ENCODE data around the gene AVPI1. TPM values are rescaled to one million over a fixed set of nuclear protein-coding genes. Genes with fewer than 3 reads are reported as not detected.

AVPI1 gene
- total and polyA plus RNA-seq, 2 experiments from 2014 or later = 7.4 to 7.6 TPM

DNA sequence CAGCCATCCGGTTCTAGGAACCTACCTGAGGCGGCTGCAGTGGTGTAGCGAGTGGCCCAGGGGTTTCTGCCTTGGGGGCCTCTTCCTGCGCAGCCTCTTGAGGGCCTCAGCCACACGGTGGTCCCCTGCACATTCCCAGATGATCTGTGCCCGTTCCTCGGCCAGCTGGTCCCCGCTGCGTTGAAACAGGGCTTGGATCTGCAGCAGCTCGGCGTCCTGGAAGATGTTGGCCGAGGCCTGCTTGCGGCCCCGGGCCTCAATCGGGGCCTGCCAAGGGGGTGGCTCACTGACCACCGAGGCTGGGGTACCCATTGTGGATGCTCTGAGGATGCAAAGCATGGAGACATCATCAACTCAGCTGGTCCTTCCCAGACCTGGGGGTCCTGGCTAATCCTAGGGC is 7.4 kb downstream of the AVPI1 start (continued):
- TF ChIP-seq, protein P1, sequence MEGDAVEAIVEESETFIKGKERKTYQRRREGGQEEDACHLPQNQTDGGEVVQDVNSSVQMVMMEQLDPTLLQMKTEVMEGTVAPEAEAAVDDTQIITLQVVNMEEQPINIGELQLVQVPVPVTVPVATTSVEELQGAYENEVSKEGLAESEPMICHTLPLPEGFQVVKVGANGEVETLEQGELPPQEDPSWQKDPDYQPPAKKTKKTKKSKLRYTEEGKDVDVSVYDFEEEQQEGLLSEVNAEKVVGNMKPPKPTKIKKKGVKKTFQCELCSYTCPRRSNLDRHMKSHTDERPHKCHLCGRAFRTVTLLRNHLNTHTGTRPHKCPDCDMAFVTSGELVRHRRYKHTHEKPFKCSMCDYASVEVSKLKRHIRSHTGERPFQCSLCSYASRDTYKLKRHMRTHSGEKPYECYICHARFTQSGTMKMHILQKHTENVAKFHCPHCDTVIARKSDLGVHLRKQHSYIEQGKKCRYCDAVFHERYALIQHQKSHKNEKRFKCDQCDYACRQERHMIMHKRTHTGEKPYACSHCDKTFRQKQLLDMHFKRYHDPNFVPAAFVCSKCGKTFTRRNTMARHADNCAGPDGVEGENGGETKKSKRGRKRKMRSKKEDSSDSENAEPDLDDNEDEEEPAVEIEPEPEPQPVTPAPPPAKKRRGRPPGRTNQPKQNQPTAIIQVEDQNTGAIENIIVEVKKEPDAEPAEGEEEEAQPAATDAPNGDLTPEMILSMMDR (conservative IDR thresholded peaks at IDR 0.05; ENCODE audit: low read depth in 2 of 2) = no peak
- TF ChIP-seq, protein P2, sequence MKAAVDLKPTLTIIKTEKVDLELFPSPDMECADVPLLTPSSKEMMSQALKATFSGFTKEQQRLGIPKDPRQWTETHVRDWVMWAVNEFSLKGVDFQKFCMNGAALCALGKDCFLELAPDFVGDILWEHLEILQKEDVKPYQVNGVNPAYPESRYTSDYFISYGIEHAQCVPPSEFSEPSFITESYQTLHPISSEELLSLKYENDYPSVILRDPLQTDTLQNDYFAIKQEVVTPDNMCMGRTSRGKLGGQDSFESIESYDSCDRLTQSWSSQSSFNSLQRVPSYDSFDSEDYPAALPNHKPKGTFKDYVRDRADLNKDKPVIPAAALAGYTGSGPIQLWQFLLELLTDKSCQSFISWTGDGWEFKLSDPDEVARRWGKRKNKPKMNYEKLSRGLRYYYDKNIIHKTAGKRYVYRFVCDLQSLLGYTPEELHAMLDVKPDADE (IDR thresholded peaks at IDR 0.05) = no peak

DNA sequence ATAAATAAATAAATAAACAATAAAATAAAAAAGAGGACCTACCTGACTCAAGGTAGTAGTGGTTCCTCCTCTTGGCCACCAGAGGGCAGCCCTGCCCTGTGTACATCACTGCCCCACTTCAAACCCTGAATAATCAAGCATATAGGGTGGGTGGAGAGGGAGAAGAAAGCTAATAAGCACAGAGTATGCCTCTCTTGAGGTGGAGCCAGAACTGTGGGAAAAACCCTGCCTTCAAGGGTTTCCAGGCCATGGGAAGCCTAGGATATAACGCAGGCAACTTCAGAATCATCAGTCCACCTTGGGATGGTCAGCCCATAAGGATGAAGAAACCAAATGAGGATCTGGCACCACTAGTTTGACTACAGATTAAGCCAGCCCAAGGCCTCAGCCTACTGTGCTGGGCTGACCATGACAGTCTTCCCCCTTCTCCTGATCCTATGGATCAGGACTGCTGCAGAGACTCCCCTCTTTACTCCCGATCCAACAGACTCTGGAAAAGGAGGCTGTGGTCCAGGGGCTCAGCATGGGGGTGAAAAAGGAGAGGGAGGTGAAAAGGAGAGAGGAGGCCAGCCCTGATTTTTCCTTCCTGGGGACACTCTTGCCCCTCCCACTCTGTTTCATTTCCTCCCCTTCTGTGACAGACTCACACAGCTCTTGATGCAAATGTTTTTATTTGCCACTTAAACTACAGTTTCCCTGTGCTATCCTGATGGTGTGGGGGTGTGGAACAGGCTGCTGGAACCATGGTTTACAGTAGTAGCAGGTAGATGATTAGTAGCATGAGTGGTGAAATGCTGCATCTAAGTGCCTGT is 10.1 kb downstream of the AVPI1 start:
- H3K27me3 Mint-ChIP-seq (ENCODE audit: insufficient read depth, low read depth, poor library complexity) = peaks cover 3% of the 10 kb centered on the region
- peak; percentile 92 for ATAC-seq
- H3K9me3 Mint-ChIP-seq = no peaks in the 10 kb centered on the region

DNA sequence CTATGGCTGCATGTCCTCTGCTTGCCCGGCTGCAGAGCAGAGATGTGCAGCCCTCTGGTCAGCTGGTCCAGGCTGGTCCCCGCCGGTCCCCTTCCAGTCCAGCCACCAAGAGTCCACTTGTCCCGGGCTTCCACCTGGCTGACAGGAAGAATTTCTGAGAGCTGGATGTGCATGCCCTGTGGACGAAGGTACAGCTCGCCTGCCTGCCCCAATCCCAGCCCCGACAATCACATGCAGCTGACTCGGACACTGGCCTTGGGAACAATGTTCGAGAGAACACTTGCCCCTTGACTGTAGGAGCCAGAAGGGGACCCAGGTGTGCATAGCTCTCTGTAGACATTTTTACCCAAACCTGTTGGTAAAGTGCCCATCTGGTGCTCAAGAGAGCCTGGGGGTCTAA is 11.8 kb downstream of the AVPI1 start:
- Mint-ChIP-seq H3K4me3 (no peak overlapping the region), H3K27me3 (ENCODE audit: insufficient read depth, low read depth, poor library complexity) (peaks cover 3% of the 10 kb centered on the region), H3K36me3 (ENCODE audit: low read depth) (peaks cover 52% of the 10 kb centered on the region), H3K27ac (no peak overlapping the region), H3K4me1 (no peaks in the 10 kb centered on the region), H3K9me3 (no peaks in the 10 kb centered on the region)
- H3K36me3 ChIP-seq (ENCODE audit: insufficient read depth) = peaks cover 13% of the 10 kb centered on the region
- H3K4me3 ChIP-seq = no peak overlapping the region
- no peaks in the 10 kb centered on the region; the same call in 1 of the 2 replicates for H3F3A ChIP-seq (replicated peaks; ENCODE audit: low read depth)
- no peaks in the 10 kb centered on the region; the same call in 1 of the 2 replicates for H4K20me1 ChIP-seq (replicated peaks; ENCODE audit: insufficient read depth)
- H3K79me2 ChIP-seq (replicated peaks; ENCODE audit: insufficient read depth) = no peaks in the 10 kb centered on the region
- DNase-seq (ENCODE audit: low spot score) (no peak), ATAC-seq (no peak)
- H3K9me2 ChIP-seq (ENCODE audit: insufficient read depth) = no peaks in the 10 kb centered on the region
- no peak overlapping the region for H3K27ac ChIP-seq (ENCODE audit: low read depth)
- no peaks in the 10 kb centered on the region for H3K4me1 ChIP-seq (ENCODE audit: insufficient read depth)
- no peak overlapping the region for H3K4me2 ChIP-seq
- H2AFZ ChIP-seq = no peak overlapping the region
- H3K27me3 ChIP-seq (ENCODE audit: insufficient read depth) = no peaks in the 10 kb centered on the region
- TF ChIP-seq POLR2AphosphoS5 (IDR thresholded peaks at IDR 0.05; ENCODE audit: low read depth) = no peak
- TF ChIP-seq EZH2phosphoT487 (IDR thresholded peaks at IDR 0.05; ENCODE audit: unreplicated experiment) = no peak
- TF ChIP-seq STAT1 (IDR thresholded peaks at IDR 0.05; ENCODE audit: unreplicated experiment) = no peak

More for the DNA sequence above, 10.1 kb downstream of the AVPI1 start:
- peaks cover 40% of the 10 kb centered on the region for H3K36me3 Mint-ChIP-seq (ENCODE audit: low read depth)
- no peak overlapping the region for H3K4me3 ChIP-seq
- 0 out of 2 replicates have a peak, but pooled peaks cover 7% of the 10 kb centered on the region for H3K79me2 ChIP-seq (replicated peaks; ENCODE audit: insufficient read depth)
- no peak overlapping the region; the same call in 1 of the 2 replicates for H3K27ac Mint-ChIP-seq
- no peak overlapping the region for H2AFZ ChIP-seq
- no peaks in the 10 kb centered on the region for H3K9me2 ChIP-seq (ENCODE audit: insufficient read depth)
- H3K27me3 ChIP-seq (ENCODE audit: insufficient read depth) = no peaks in the 10 kb centered on the region
- no peaks in the 10 kb centered on the region for H3K4me1 ChIP-seq (ENCODE audit: insufficient read depth)
- peaks cover 4% of the 10 kb centered on the region; the same call in 1 of the 2 replicates for H3K36me3 ChIP-seq (ENCODE audit: insufficient read depth)
- H3K4me2 ChIP-seq = no peak overlapping the region
- no peaks in the 10 kb centered on the region; the same call in 1 of the 2 replicates for H3F3A ChIP-seq (replicated peaks; ENCODE audit: low read depth)
- DNase-seq (ENCODE audit: low spot score) = peak; percentile 75
- 0 out of 3 replicates have a peak, but pooled peaks cover 2% of the 10 kb centered on the region for H3K4me1 Mint-ChIP-seq
- H3K4me3 Mint-ChIP-seq = no peak overlapping the region
- H3K27ac ChIP-seq (ENCODE audit: low read depth) = no peak overlapping the region
- TF ChIP-seq, protein P1 (conservative IDR thresholded peaks at IDR 0.05; ENCODE audit: low read depth in 2 of 2) = peak; percentile 83 to 91
- TF ChIP-seq EZH2 (IDR thresholded peaks at IDR 0.05; ENCODE audit: low read depth, unreplicated experiment) = no peak
- TF ChIP-seq ZNF331 (CRISPR knock-in tag; IDR thresholded peaks at IDR 0.05; ENCODE audit: low read depth) = no peak
- peaks cover 8% of the 10 kb centered on the region; the same call in 1 of the 2 replicates for H4K20me1 ChIP-seq (replicated peaks; ENCODE audit: insufficient read depth)

All from GM23338 (cell line).